ENCODE data around the gene AOPEP. TPM values are rescaled to one million over a fixed set of nuclear protein-coding genes. Genes with fewer than 3 reads are reported as not detected.

Gene AOPEP
- total and polyA plus RNA-seq, 11 donors, result 105 to 310 (median 185) TPM

DNA sequence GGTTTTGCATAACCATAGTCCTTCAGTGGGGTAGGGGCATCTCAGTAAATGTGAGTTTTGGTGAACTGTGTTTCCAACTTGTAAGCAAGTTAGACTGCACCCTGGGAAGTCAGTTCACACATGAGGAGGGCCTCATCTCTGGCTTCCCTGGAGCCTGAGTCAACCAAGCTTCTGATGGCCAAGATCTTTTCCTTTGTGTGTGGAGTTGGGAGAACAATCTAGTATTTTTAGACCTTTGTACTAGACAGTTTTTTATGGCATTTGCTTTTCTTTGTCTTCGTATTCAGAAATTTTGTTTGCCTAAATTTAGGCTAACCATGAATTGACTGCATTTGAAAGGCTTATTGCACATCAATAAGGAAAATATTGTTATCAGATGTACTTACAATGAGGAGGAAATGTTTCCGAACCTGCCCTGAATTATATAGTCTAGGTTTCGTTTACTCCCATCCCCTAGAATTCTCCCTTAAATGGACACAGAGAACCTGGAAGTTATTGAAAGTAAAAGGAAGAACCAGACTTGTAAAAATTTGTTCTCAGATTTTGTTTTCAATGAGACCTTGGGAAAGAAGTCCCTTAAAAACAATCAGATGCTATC lies 204.6 kb downstream of the AOPEP start:
- H3K9me3 ChIP-seq, result no peaks in the 10 kb centered on the region
- DNase-seq (no peak), ATAC-seq (no peak)
- H3K4me1 ChIP-seq, result peaks cover 3 to 54% (median 19%) of the 10 kb centered on the region in 12 donors
- H3K4me3 ChIP-seq, result no peak overlapping the region
- H3K36me3 ChIP-seq, result no peaks in the 10 kb centered on the region
- peak overlapping the region in 10 of 12 donors; percentile 1 to 82 (median 68) for H3K27ac ChIP-seq
- no peak for TF ChIP-seq POLR2A (IDR thresholded peaks at IDR 0.05)
- TF ChIP-seq, protein P1, sequence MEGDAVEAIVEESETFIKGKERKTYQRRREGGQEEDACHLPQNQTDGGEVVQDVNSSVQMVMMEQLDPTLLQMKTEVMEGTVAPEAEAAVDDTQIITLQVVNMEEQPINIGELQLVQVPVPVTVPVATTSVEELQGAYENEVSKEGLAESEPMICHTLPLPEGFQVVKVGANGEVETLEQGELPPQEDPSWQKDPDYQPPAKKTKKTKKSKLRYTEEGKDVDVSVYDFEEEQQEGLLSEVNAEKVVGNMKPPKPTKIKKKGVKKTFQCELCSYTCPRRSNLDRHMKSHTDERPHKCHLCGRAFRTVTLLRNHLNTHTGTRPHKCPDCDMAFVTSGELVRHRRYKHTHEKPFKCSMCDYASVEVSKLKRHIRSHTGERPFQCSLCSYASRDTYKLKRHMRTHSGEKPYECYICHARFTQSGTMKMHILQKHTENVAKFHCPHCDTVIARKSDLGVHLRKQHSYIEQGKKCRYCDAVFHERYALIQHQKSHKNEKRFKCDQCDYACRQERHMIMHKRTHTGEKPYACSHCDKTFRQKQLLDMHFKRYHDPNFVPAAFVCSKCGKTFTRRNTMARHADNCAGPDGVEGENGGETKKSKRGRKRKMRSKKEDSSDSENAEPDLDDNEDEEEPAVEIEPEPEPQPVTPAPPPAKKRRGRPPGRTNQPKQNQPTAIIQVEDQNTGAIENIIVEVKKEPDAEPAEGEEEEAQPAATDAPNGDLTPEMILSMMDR (IDR thresholded peaks at IDR 0.05), result no peak
- no peaks in the 10 kb centered on the region for H3K27me3 ChIP-seq
- intact Hi-C loops (cut with DNase I), result no loop called here
- WGBS, 4 donors, result 71 to 84% (median 76%) methylated on average over 3 of the region's 3 CpGs

DNA sequence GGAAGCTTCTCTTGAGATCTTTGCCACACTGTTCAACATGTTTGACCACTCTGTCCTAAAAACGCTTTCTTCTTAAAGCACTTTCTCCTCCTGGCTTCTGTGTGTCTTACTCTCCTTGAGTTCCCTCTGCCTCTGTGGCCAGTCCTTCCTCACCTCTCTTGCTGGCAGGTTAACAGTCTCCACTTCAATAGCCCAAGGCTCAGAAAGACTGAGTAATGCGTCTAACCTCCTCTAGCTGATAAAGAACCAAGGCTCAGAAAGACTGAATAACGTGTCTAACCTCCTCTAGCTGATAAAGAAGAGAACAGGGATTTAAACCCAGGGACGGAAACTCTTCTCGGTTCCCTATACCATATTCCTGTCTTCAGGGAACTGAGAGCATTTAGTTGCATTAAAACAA lies 205.2 kb downstream of the AOPEP start:
- H3K9me3 ChIP-seq, result no peaks in the 10 kb centered on the region
- ATAC-seq (no peak), DNase-seq (no peak)
- peaks cover 3 to 56% (median 21%) of the 10 kb centered on the region in 12 donors for H3K4me1 ChIP-seq
- TF ChIP-seq, protein P1 (IDR thresholded peaks at IDR 0.05), result no peak
- no peak for TF ChIP-seq POLR2A (IDR thresholded peaks at IDR 0.05)
- H3K27ac ChIP-seq, result peak overlapping the region in 6 of 12 donors; percentile 1 to 82 (median 51)
- H3K4me3 ChIP-seq, result no peak overlapping the region
- 89 to 93% (median 92%) methylated on average over 5 of the region's 5 CpGs for WGBS, 4 donors
- no peaks in the 10 kb centered on the region for H3K27me3 ChIP-seq
- no peaks in the 10 kb centered on the region for H3K36me3 ChIP-seq
- intact Hi-C loops (cut with DNase I), result no loop called here

DNA sequence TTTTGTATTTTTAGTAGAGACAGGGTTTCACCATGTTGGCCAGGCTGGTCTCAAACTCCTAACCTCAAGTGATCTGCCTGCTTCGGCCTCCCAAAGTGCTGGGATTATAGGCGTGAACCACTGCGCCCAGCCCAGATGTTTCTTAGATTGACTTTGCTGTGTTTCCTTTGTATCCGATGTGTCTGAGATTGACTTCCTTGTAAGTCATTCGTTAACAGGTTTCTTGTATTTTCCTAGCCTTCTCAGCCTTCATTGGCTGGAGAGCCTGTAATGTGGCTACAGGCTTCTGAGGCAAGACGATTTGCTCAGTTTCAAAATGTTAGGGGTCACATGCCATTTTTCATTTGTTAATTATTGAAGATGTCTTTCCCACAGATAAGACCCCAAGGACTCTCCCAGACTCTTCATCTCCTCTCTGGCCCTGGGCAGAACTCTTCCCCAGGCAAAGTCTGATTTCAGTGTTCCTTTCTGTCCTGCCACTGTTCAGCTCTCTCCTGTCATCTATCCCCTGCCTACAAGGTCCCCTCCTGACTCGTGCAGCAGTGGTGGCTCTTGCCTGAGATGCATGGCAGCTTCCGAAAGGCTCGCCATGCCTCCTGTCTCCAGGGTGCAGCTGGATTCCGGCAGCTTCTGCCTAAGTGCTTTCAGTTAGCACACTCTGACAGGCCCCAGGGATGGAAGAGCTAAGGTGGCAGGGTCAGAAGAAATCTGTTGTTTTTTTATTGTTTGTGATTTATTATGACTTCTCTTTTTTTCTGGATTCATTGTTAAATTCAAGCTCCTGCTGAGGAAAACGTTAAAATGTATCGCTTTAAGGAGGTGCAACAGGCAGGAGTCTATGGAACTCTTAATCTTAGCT lies 206.4 kb downstream of the AOPEP start:
- Histone ChIP-seq H3K36me3 (no peaks in the 10 kb centered on the region), H3K27me3 (no peaks in the 10 kb centered on the region), H3K4me1 (peaks cover 4 to 59% (median 29%) of the 10 kb centered on the region in 12 donors), H3K4me3 (no peak overlapping the region), H3K9me3 (no peaks in the 10 kb centered on the region), H3K27ac (peak overlapping the region in 5 of 12 donors; percentile 4 to 82 (median 29))
- intact Hi-C loops (cut with DNase I), result no loop called here
- ATAC-seq (no peak), DNase-seq (no peak)
- no peak for TF ChIP-seq POLR2A (IDR thresholded peaks at IDR 0.05)
- TF ChIP-seq, protein P1 (IDR thresholded peaks at IDR 0.05), result no peak
- WGBS, 4 donors, result 77 to 82% (median 78%) methylated on average over 12 of the region's 12 CpGs

DNA sequence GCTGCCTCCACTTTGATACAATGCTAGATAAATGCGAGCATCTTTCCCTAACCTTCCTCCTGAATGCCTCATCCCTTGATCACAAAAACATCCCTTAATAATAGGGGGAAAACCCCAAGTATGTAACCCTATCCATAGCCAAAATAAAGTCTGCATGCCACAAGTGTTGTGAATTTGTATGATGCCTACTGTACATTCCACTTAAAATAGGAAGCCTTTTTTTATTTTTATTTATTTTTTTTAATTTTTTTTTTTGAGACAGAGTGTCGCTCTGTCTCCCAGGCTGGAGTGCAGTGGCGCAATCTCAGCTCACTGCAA lies 207.0 kb downstream of the AOPEP start:
- Histone ChIP-seq H3K27ac (no peak overlapping the region), H3K4me3 (no peak overlapping the region), H3K9me3 (no peaks in the 10 kb centered on the region), H3K36me3 (no peaks in the 10 kb centered on the region), H3K27me3 (no peaks in the 10 kb centered on the region), H3K4me1 (peaks cover 4 to 56% (median 26%) of the 10 kb centered on the region in 12 donors)
- 91 to 98% (median 96%) methylated on average over 3 of the region's 3 CpGs for WGBS, 4 donors
- TF ChIP-seq, protein P1 (IDR thresholded peaks at IDR 0.05), result no peak
- no peak for TF ChIP-seq POLR2A (IDR thresholded peaks at IDR 0.05)
- ATAC-seq (no peak), DNase-seq (no peak)
- intact Hi-C loops (cut with DNase I), result no loop called here

All from heart left ventricle (tissue), 16 donors.